Endothelial cell of umbilical vein (primary cell): Measurements from ENCODE around the gene MAX. TPM values are rescaled to one million over a fixed set of nuclear protein-coding genes. Genes with fewer than 3 reads are reported as not detected.

ENCODE experiments used
- BruUV-seq: library from RNA; stranded (reverse); fragments of 400-500 nt; replicated peaks from 2 replicates; lab custom pipeline; 2021; lab: Mats Ljungman, UMichigan
- CTCF ChIA-PET: fragments of 300-600, 350-600 bp; sonication (Branson Sonifier 250); formaldehyde crosslinking; loops from one replicate; lab custom pipeline; 2021; ENCODE audit warnings: antibody characterized with exemption, inconsistent platforms; lab: Charles Lee
- POLR2A ChIA-PET: fragments of 300-600, 350-600 bp; sonication (Branson Sonifier 250); formaldehyde crosslinking; loops from one replicate; lab custom pipeline; 2021; ENCODE audit warnings: antibody characterized with exemption, inconsistent platforms; lab: Charles Lee
- DNase-seq: peaks from one replicate; pipeline ENCODE4 v3.0.0-alpha.2; 2011; ENCODE audit warnings: low read depth, low spot score
- FAIRE-seq: peaks from 2 replicates; lab custom pipeline; 2011; peaks lifted over from hg19 to GRCh38; lab: Jason Lieb, UNC
- H2AFZ ChIP-seq: 2 replicates; pipeline ENCODE4 v1.6.0; 2012; ENCODE audit warnings: low read depth, low read length, control low read depth, inconsistent platforms
- H3K27ac ChIP-seq: 2 replicates; pipeline ENCODE4 v1.5.1; 2011; ENCODE audit warnings: low read depth, mild to moderate bottlenecking, control low read depth, low read length, moderate library complexity; ENCODE audit not compliant: insufficient read depth
- H3K27me3 ChIP-seq, 2 experiments: 2 replicates each; pipeline versions ENCODE4 v1.6.0 to v1.6.1; 2011; ENCODE audit warnings: low read length in 2 of 2, mixed read lengths in 1 of 2; ENCODE audit not compliant: control insufficient read depth in 2 of 2, insufficient read depth in 2 of 2
- H3K36me3 ChIP-seq, 2 experiments: 2 replicates in 1 of 2; 3 replicates in 1 of 2; pipeline ENCODE4 v1.5.1; 2011; ENCODE audit warnings: low read length in 2 of 2, mild to moderate bottlenecking in 1 of 2, moderate library complexity in 1 of 2; ENCODE audit not compliant: control insufficient read depth in 2 of 2, insufficient read depth in 2 of 2; ENCODE audit errors: extremely low read depth in 1 of 2
- H3K4me1 ChIP-seq: 3 replicates; pipeline ENCODE4 v1.5.1; 2011; ENCODE audit warnings: mild to moderate bottlenecking, low read length; ENCODE audit not compliant: control insufficient read depth, insufficient read depth; ENCODE audit errors: extremely low read depth
- H3K4me2 ChIP-seq: 2 replicates; pipeline ENCODE4 v1.6.1; 2011; ENCODE audit warnings: low read length, control low read depth, mixed read lengths; ENCODE audit not compliant: insufficient read depth
- H3K4me3 ChIP-seq, 3 experiments: fragments of 200-600 bp in 1 of 3; sonication (generic), shearing (Covaris generic) in 1 of 3; replicated peaks in 1 of 3; 2 replicates each; pipeline ENCODE4 v1.5.1; 2011 to 2016; ENCODE audit warnings: control low read depth in 3 of 3, low read length in 3 of 3, mild to moderate bottlenecking in 2 of 3, inconsistent platforms in 1 of 3, low read depth in 1 of 3, moderate library complexity in 1 of 3; ENCODE audit not compliant: insufficient read depth in 1 of 3
- H3K79me2 ChIP-seq: 2 replicates; pipeline ENCODE4 v1.6.0; 2012; ENCODE audit warnings: low read length, inconsistent platforms; ENCODE audit not compliant: control insufficient read depth, insufficient read depth
- H3K9ac ChIP-seq: replicated peaks from 2 replicates; pipeline ENCODE3; 2011; ENCODE audit warnings: low read length, control low read depth; ENCODE audit not compliant: insufficient read depth; ENCODE audit errors: extremely low read depth
- H3K9me1 ChIP-seq: replicated peaks from 3 replicates; pipeline ENCODE4 v1.6.0; 2011; ENCODE audit warnings: mild to moderate bottlenecking, low read length; ENCODE audit not compliant: control insufficient read depth, insufficient read depth; ENCODE audit errors: extremely low read depth
- H3K9me3 ChIP-seq: replicated peaks from 2 replicates; pipeline ENCODE4 v1.5.1; 2012; ENCODE audit warnings: low read length, inconsistent platforms; ENCODE audit not compliant: control insufficient read depth, insufficient read depth
- H4K20me1 ChIP-seq: replicated peaks from 2 replicates; pipeline ENCODE3; 2011; ENCODE audit warnings: mild to moderate bottlenecking, low read length; ENCODE audit not compliant: control insufficient read depth, insufficient read depth; ENCODE audit errors: extremely low read depth
- CTCF ChIP-seq, 2 donors: IDR thresholded peaks; 1 replicate in 1 of 2; 2 replicates in 1 of 2; pipeline ENCODE4 v1.5.1; 2011; ENCODE audit warnings: low read length in 2 of 2, mild to moderate bottlenecking in 2 of 2, moderate library complexity in 2 of 2, control low read depth in 1 of 2, inconsistent platforms in 1 of 2, low read depth in 1 of 2; ENCODE audit not compliant: insufficient read depth in 1 of 2; ENCODE audit errors: extremely low read depth in 1 of 2
- EZH2 ChIP-seq: IDR thresholded peaks from 2 replicates; pipeline ENCODE4 v1.6.1; 2012; ENCODE audit warnings: borderline replicate concordance, low read depth, mild to moderate bottlenecking, moderate library complexity, low read length, inconsistent platforms; ENCODE audit not compliant: severe bottlenecking
- FOS ChIP-seq: IDR thresholded peaks from 2 replicates; pipeline ENCODE4 v1.6.1; 2011; ENCODE audit warnings: mild to moderate bottlenecking, low read length, moderate library complexity, borderline replicate concordance; ENCODE audit not compliant: insufficient read depth
- GATA2 ChIP-seq: IDR thresholded peaks from 2 replicates; pipeline ENCODE4 v1.7.0; 2011; ENCODE audit warnings: low read depth, mild to moderate bottlenecking, moderate library complexity, mixed read lengths, low read length; ENCODE audit not compliant: insufficient read length, insufficient read depth
- JUN ChIP-seq: IDR thresholded peaks from 2 replicates; pipeline ENCODE4 v1.6.1; 2011; ENCODE audit warnings: borderline replicate concordance, low read depth; ENCODE audit not compliant: insufficient read length, insufficient read depth
- MAX ChIP-seq: IDR thresholded peaks from 2 replicates; pipeline ENCODE4 v1.6.1; 2011; ENCODE audit not compliant: insufficient read depth, insufficient read length
- MYC ChIP-seq: IDR thresholded peaks from one replicate; pipeline ENCODE4 v1.6.1; 2011; ENCODE audit warnings: mild to moderate bottlenecking, low read depth, low read length
- POLR2A ChIP-seq: IDR thresholded peaks from 2 replicates; pipeline ENCODE4 v1.6.1; 2012; ENCODE audit warnings: low read depth, mild to moderate bottlenecking, control low read depth, low read length
- POLR2AphosphoS5 ChIP-seq: IDR thresholded peaks from 2 replicates; pipeline ENCODE4 v1.6.1; 2012; ENCODE audit warnings: low read depth, mild to moderate bottlenecking, control low read depth, low read length, moderate library complexity; ENCODE audit not compliant: insufficient read depth
- dilution Hi-C: fragments of 300-500 bp; cut with MboI; formaldehyde crosslinking; loops from one replicate; pipeline ENCODE4 v1.15.0; 2019; ENCODE audit warnings: low sequenced_read_pairs; ENCODE audit not compliant: extremely low pct_ligation_motif_present
- intact Hi-C: fragments of 100-400 bp; cut with micrococcal nuclease; formaldehyde crosslinking; loops from one replicate; pipeline ENCODE4 v1.10.0; 2022
- polyA plus RNA-seq, 4 experiments: library from polyadenylated mRNA; depleted of rRNA in 3 of 4; stranded (reverse) in 3 of 4; unstranded in 1 of 4; fragments of >200 nt; gene quantifications; 2 replicates each; pipeline versions ENCODE4 v1.2.1 to v1.2.3, GENCODE V29; 2011 to 2012; ENCODE audit warnings: missing spikeins in 1 of 4
- total RNA-seq: library from RNA; stranded (reverse); gene quantifications from 2 replicates; pipeline ENCODE4 v1.2.3, GENCODE V29; 2021

The MAX gene
- total and polyA plus RNA-seq, 2 donors (not counting 3 experiments of a cell fraction or from before 2014, with no cell fraction given), result 70.1 to 79.5 TPM

GRCh38 chr14:65151609-65151956 is 49.3 kb upstream of the MAX start:
- CTCF ChIA-PET, result interaction anchor here (1.2 kb wide), 1 partner anchor 17 kb away, joined by 3 read pairs; no protein-coding TSS in a partner anchor
- DNase-seq (no peak), FAIRE-seq (no peak)
- H3K9ac ChIP-seq, result no peak overlapping the region
- H4K20me1 ChIP-seq, result no peaks in the 10 kb centered on the region
- H3K79me2 ChIP-seq, result no peaks in the 10 kb centered on the region
- no peak overlapping the region for H3K4me2 ChIP-seq
- no peak overlapping the region for H2AFZ ChIP-seq
- H3K36me3 ChIP-seq, result no peaks in the 10 kb centered on the region
- H3K9me1 ChIP-seq, result no peaks in the 10 kb centered on the region
- POLR2A ChIA-PET, result no interaction called here
- no peak overlapping the region for H3K27ac ChIP-seq
- BruUV-seq, result no TSS peak
- no peaks in the 10 kb centered on the region for H3K4me1 ChIP-seq
- peaks cover 2 to 3% of the 10 kb centered on the region in 2 experiments for H3K27me3 ChIP-seq
- no peaks in the 10 kb centered on the region for H3K9me3 ChIP-seq
- dilution Hi-C loops (no loop called here), intact Hi-C loops (no loop called here)
- H3K4me3 ChIP-seq, result no peak overlapping the region
- TF ChIP-seq MYC (no peak), CTCF (IDR thresholded peaks at IDR 0.05; ENCODE audit: extremely low read depth in 1 of 2, insufficient read depth in 1 of 2, low read depth in 1 of 2, low read length in 2 of 2) (no peak), JUN (no peak), GATA2 (no peak), POLR2A (no peak), EZH2 (no peak), MAX (no peak), FOS (no peak), POLR2AphosphoS5 (no peak)
